T-helper 1 cell (primary cell): Measurements from ENCODE around the gene MYO3A.

ENCODE experiments used
- DNase-seq, 5 donors: peaks; one replicate each; pipeline ENCODE4 v3.0.0-alpha.2; 2012 to 2020
- total RNA-seq, 4 donors: gene quantifications; one replicate each; lab custom pipeline; 2026; lab: John Stamatoyannopoulos, UW

MYO3A gene
- total RNA-seq: 0 reads per million in 4 donors

DNA sequence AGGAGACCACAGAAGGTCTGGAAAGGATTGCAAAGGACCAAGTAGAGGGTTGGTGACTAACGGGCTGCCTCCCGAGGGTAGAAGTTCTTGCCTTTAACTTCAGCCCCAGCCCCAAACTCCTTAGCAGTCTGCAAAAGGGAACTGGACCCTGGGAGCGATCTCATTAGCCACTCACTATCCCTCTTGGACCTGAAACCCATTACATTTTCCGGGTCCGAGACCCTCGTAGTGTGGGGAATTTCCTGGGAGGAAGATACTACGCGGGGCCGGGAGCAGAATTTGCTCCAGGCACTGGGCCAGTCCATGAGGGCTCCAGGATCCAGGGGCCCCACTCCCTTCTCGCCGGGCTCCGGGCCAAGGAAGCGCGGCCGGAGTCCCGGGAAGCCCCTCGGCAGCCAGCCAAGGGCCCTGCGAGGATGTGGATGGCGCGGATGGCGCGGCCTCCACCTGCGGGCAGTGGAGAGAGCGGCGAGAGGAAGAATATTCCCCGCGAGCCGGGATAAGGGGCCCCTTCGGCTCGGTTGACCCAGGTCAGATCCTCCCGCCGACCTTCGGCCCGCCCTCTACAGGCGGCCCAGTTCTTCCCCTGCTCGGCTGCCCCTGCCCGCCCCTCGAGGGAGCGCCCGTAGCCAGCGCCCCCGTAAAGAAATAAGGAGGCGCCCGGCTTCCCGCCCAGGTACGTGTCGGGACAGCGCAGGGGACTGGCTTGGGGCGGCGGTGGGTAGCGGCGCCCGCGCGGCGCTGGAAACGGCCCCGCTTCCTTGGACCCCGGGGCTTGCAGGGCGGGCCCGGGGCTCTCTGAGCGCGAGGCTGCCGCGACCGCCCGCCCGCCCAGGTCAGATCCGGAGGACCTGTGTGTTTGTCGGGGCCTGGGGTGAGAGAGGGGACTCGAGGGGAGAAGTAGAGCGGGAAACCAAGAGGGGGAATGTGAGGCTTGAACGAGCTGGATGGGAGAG is at the start of gene MYO3A:
Gene MYO3A, plus strand, starts transcription at position 577 of the 956 bp plus-strand sequence. CDS start 17,882 bp downstream, outside the sequence.
- no peak for DNase-seq

- no peak for DNase-seq
Measured at GRCh38 chr10:25888627-25889026, 45.4 kb upstream of the MYO3A start.

- no peak for DNase-seq
Measured at GRCh38 chr10:25890995-25891394, 43.0 kb upstream of the MYO3A start.

DNA sequence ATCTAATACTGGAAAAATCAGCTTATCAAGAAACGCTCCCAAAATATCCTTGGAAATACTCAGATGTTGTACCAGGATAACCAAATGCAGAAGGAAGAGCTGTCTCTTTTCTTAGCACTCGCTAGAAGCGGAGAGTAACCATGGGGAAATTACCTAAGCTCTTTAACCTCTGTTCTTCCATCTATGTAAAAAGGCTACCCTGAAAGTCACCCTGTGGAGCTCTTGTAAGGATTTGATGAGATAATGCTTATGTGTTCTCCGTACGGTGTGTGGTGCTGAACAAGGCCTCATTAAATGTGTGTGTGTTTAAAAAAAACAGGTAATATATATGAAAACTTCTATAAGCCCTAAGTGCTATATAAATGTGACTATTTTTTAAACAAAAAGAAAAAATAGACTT is 38.2 kb upstream of the MYO3A start:
- no peak for DNase-seq

- DNase-seq: no peak
Measured at GRCh38 chr10:25896421-25896820, 37.6 kb upstream of the MYO3A start.

- DNase-seq: no peak
Measured at GRCh38 chr10:25899304-25899703, 34.7 kb upstream of the MYO3A start.

- DNase-seq: no peak
Measured at GRCh38 chr10:25901199-25901598, 32.8 kb upstream of the MYO3A start.

DNA sequence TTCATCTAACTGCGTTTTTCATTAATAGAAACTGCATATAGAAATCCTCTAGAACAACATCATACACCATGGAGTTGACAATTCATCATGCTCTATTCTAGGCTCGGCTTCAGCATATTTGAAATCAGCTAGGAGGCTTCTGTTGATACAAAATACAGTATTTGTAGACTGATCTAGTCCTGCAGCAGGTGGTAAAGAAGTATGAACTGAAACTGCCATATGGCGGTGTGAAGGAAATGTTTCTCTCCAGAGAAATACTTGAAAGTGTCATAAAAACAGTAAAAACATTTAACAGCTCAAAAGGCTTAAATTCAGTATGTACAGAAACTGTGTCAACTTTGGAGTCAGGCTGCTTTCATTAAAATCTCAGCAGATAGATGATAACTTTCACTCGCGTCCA is 32.0 kb upstream of the MYO3A start:
- DNase-seq: no peak

DNA sequence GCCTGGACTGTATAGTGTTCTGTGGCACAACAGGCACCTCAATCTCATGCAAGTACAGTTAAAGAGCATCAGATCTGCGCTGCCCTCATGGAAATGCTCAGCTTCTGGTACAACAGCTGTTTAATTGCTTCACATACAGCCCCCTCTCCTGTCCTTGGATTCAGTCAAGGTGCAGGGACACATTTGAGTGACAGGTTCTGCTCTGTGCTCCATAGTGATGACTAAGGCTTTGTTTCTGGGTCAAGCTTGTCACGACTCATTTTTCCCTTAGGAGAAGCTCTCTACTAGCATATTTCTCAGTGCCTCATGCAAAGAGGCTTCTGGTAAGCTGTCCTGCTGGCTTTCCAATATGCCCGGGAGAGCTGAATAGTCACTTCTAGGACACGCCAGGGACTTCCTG is 26.8 kb upstream of the MYO3A start:
- no peak for DNase-seq

GRCh38 chr10:25912866-25913265 is 21.2 kb upstream of the MYO3A start:
- DNase-seq: no peak

DNA sequence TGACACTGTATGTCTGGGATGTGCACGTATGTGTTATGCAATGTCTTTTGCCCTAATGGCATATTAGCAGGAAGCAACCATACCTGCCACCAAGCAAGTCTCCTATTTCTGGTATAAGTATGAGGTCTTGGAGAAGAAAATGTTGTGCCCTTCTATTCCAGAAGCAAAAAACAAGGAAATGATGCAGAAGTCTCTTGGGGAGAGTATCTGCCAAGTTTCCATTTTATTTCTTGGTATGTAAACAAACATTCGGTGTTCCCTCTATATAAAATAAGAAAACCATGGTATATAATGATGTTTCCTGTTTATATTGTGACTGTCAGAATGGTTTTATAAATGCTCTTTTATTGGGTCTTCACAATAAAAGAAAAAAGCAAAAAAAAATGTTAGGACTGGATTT is 19.3 kb upstream of the MYO3A start:
- DNase-seq: no peak

DNA sequence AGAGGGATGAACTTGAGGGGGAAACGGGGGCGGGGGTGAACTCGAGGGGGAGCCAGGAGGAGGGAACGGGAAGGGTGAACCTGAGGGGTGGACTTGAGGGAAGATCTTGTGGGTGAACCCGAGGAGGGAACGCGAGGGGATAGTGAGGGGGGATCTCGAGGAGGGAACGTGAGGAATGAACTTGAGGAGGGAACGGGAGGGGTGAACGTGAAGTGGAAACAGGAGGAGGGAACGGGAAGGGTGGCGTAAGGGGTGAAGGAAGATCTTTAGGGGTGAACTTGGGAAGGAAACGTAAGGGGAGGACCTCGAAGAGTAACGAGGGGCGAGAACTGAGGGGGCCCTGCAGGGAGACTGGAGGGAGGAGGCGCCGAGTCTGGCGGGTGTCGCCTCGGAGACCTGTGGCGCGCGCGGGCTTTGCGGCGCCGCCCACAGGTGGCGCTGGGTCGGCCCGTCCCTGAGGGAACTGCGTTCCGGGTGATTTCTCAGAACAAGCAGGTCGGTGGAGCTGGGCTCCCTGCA is 651 bp downstream of the MYO3A start:
- peak in 1 of 5 donors; percentile 1 for DNase-seq

- no peak for DNase-seq
Measured at GRCh38 chr10:25938405-25938804, 4.4 kb downstream of the MYO3A start.

DNA sequence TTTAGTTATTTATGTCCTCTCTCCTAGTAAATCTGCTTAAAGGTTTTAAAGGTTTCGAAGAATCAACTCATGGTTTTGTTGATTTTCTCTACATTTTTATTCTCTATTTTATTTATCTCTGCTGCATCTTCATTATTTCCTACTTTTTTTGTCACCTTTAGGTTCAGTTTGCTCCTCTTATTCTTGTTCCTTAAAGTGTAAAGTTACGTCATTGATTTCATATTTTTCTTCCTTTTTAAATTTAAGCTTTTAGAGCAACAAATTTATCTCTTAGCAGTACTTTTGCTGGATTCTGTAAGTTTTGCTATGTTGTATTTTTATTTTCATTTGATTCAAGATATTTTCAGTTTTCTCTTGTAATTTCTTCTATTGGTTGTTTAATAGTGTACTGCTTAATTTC is 10.7 kb downstream of the MYO3A start:
- no peak for DNase-seq

DNA sequence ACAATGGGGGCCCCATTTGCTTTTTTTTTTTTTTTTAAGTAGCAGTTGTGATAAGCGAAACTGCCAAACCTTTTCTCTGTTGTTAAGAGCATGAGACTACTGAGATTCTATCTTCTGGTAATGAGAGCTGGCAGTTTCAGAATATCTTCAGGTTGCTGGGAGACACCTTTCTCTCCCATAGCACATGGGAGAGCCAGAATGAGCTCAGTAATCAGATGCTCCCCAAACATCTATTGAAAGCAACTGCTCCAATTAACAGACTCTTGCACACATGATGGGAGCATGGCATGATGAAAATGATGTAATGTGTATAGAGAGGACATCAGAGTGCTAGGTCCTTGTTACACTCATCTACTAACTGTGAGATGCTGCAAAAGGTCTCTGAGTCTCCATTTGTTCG is 18.8 kb downstream of the MYO3A start:
- DNase-seq: no peak

DNA sequence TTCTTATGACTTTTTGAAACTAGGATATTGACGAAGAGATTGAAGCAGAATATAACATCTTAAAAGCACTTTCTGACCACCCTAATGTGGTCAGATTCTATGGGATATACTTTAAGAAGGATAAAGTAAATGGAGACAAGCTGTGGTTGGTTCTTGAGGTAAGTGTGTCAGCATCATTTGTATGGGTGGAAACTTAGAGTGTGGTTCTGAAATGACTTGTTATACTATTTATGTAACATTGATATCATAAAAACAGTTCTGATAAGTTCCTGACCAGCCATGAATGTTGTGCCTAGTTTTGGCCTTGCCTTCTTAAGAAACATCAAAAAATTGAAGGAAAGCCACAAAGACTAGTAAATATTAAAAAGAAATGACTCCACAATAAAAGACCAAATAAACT is 20.8 kb downstream of the MYO3A start:
- no peak for DNase-seq

- DNase-seq: no peak
Measured at GRCh38 chr10:25959540-25960232, 25.7 kb downstream of the MYO3A start.

- DNase-seq: no peak
Measured at GRCh38 chr10:25965584-25965983, 31.6 kb downstream of the MYO3A start.

DNA sequence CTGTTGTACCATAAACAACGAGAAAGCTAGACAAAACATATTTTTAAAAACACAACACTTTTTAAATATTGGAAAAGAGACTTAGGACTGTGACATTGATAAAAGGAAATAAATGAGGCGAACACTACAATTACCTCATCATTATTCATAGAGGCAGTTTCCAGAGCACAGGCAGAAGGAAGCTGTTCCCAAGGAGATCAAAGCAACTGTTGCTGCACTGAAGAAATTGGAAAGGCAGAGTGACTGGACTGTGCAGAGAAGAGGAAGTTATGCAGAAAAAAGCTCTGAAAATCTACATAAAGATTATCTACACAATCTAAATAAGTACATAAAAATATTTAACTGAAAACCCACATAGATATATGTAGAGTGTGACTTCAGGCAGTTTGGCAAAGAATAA is 32.8 kb downstream of the MYO3A start:
- no peak for DNase-seq

- no peak for DNase-seq
Measured at GRCh38 chr10:25972631-25973030, 38.6 kb downstream of the MYO3A start.

GRCh38 chr10:25974897-25975459 is 40.9 kb downstream of the MYO3A start:
- DNase-seq: no peak

DNA sequence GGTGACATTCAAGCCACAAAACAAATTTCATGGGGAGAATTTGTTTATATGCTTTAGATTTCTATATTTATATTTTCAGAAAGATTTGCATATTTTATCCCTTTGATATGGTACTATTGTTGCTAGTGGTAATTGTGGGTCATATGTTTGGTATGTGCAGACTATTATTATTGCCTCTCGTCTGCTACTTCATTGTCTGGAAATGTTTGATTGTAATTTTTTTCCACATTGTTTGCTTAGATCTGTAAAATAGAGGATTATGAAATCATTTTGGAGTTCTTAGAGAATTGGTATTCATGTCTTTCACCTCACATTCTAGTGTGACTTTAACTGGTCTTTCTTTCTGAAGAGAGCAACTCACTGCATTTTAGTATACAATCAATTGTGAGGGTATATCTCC is 44.7 kb downstream of the MYO3A start:
- DNase-seq: no peak

GRCh38 chr10:25982107-25982506 is 48.1 kb downstream of the MYO3A start:
- DNase-seq: no peak
